NCI-H187 (cell line): ENCODE measurements around the gene CCDC27.

ENCODE experiments used
- DNase-seq, 2 experiments: peaks; one replicate each; lab custom pipeline; 2025; lab: John Stamatoyannopoulos, UW

Gene CCDC27

DNA sequence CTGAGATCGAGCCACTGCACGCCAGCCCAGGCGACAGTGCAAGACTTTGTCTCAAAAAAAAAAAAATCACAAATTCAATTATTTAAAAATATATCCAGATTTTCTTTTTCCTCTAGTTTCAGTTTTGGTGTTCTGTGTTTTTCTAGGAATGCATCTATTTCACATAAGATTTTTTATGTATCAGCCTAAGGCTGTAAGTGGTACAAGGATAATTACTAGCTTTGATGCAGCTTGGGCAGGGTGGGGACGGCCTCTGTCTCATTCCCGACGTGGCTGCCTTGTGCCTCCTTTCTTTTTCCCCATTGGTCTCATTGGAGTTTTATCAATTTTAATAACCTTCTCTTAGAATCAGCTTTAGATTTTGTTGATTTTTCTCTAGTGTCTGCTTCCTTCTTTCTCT, 6.9 kb downstream of the CCDC27 start:
- no peak for DNase-seq

DNA sequence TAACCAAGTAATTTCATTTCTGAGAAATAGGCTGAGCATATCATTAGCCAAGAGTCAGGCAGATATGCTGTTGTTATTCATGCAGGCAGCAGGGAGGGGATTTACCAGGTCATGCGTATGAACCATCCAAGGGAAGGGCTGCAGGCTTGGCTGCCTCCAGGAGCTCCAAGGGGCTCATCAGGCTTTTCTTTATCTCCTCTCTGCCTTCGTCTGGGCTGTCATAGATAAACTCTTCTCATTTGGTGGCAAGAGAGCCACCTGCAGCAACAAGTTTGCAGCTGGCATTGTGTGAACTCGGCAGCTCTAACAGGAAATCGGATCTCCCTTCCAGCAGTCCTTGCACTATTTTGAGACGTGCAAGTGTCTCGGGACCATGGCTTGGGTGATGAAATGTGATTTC, 7.5 kb downstream of the CCDC27 start:
- DNase-seq, result no peak

DNA sequence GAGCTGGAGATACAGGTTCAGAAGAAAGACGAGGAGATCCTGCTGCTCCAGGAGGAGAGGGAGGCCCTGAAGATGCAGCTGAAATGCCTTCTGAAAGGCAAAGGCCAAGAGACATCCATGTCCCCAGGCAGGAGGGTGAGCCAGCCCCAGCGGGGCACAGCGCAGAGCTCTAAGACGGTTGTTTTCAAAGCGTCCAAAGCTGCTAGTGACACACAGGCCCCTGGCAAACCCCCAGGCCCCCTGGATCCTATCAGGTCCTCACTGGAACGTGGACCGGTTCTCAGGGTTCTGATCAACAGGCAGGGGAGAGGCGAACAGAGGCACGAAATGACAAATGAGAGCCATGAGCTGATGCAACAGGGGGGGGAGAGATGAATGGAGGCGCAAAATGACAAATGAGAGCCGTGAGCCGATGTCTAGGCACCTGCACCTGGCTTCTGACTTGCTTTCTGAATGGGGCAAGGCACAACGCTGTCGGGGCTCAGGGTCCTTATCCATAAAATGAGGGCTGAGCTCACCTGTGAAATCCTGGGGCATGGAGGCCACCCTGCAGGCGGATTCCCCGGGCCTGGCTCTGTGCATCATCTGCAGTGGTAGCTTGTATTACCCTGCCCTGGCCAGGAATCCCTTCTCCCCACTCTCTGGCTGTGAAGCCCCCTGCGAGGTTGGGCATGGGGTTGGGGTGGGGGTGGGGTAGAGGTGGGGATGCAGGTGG, 9.2 kb downstream of the CCDC27 start:
- DNase-seq, result no peak

DNA sequence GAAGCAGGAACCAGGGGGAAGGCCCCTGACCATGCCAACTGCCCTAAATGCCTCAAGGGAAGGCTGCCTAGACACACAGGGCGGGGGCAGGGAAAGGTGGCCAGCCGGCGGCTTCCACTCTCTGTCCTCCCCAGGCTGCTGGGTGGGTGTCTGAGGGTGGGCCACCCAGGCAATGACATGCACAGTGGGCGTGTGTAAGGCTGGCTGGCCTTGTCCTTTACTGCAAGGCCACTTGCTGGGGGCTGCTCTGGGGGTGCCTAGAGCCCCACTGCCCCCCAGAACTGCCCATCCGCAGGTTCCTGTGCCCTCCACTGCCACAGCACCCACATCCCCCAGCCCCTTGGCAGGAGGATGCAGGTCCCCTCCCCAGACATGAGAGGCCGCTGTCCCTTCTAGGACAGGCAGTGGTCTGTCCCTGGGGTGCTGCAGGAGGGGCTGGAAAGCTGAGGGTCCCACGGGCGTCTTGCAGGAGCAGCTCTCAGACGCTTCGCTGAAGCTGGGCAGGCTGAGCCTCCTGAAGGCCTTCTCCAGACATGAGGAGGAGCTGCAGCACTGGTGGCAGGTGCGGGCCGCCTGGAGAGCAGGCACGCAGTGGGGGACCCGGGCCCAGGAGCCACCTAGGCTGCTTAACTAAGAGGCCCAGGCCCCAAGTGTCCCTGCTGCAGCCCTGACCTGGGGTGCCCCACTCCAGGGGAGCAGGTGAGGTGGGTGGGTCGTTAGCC, 10.1 kb downstream of the CCDC27 start:
- no peak for DNase-seq

DNA sequence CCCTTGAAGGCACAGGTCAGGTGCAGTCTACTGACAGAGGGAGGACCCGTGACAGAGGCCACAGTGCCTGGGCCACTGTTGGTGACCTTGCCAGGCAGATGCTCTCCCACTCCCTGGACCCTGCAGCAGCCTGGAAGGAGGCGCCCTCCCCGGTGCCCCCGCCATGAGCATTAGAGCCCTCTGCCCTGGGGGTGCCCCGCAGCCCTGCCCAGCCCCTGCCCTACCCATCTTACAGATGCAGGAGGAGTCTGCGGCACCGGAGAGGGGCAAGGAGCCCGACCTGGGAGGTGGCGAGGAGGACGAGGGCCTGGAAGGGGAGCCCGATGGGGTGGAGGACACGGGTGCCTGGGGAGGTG, 10.6 kb downstream of the CCDC27 start:
- no peak for DNase-seq

DNA sequence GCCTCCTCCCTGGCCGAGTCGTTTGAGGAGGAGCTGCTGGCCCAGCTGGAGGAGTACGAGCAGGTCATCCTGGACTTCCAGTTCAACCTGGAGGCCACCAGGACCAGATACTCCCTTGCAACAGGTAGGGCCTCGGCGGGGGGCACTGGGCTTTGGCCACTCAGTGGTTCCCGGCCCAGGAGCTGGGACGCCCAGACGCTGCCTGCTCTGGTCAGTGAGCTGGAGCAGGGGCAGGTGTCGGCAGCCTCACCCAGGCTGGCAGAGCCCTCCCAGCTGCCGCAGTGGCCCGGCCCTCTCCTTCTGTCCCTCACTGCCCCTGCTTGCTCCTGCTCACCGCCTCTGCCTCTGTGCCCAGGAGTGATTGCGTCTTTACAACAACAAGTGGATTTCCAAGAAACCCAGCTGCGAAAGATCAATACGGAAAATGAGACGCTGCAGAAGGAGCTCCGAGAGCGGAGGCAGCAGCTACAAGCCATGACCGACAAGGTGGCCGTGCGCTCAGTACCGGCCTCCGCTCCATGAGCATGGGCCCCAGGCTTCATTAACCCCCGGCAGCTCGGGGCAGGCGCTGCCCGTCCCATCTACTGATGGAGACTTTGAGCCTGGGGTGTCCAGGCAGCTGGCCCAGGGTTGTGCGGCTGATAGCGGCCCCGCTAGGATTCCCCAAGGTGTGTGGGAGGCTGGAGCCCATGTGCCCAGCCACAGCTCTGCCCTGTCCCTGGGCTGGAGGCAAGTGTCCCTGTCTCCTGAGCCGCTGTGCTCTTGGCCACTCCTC, 11.3 kb downstream of the CCDC27 start:
- DNase-seq, result no peak

DNA sequence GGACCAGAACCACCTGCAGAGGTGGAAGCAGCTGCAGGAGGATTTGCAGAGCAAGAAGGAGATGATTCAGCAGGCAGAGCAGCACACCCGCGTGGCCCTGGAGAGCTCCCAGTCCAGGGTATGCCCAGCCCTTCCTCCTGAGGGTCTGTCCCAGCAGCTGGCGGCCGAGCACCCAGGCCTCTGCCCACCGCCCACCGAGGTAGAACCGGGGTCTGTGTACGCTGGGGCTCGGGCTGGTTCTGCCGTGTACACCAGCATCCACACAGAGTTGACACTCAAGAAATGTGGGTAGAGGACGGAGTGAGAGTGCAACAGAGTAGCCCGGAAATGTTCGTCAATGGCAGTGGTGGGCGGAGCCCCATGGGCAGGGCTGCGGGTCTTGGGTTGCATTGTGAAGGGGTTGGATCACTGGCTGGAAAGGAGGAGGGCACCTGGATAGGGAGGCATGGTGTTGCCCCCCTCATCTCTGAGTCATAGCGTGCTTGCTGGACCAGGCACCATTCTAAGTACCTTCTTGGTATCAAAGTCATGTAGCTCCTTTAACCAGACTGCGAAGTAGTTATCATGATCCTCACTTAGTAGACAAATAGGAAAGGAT, 15.2 kb downstream of the CCDC27 start:
- no peak for DNase-seq

DNA sequence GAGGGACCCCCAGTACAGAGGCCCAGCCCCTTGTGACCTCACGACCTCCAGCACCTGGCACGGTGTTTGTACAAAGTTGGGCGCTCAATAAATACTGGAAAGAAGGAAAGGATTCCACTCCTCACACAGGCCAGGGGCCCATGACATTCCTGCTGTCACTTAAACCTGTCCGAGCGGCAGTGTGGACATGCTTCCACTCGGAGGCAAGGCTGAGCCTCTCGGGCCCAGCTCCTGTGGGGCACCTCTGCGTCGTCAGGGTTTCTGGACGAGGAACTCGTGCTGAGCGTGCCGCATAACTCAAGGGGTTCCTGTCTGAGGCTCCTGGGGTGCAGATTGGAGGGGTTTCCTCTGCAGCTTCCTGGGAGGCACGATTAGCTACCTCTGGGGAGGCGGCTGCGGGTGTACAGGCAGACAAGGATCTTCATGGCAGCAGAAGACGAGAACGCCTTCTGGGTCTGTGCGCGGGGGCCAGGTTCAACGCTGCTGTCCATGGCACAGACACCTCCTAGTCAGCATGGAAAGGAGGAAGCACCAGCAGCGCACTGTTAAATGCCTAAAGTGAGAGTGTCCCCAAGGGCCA, 16.7 kb downstream of the CCDC27 start:
- no peak for DNase-seq

DNA sequence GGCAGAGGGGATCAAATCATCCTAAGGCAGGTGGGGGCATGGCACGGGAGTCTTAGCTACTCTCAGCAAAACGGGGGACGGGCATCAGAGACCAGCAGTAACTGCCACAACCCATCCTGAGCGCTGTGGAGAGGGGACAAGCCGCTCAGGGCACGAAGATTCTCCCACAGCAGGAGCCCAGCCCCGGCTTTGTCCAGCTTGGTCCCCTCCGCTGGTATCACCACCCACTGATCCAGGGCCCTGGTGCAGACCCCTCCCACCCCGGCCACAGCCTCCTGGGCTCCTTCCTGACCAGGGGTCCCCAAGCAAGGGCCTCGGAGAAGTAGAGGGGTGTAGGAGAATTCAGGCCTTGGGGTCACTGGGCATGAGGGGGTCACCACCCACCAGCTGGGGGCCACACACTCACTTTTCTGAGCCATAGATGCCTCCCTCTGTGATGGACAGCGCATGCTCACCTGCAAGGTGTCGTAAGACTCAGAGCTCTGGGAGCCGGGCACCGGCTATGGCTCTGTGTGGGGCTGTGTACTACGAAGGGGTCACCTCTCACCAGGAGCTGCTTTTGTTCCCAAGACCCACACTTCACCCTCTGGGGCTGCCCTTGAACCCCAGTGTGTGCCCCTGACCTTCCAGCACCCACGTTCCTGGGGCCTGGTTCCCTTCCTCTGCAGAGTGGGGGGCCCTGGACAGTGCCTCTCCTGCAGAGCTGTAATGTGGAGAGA, 18.0 kb downstream of the CCDC27 start:
- no peak for DNase-seq

DNA sequence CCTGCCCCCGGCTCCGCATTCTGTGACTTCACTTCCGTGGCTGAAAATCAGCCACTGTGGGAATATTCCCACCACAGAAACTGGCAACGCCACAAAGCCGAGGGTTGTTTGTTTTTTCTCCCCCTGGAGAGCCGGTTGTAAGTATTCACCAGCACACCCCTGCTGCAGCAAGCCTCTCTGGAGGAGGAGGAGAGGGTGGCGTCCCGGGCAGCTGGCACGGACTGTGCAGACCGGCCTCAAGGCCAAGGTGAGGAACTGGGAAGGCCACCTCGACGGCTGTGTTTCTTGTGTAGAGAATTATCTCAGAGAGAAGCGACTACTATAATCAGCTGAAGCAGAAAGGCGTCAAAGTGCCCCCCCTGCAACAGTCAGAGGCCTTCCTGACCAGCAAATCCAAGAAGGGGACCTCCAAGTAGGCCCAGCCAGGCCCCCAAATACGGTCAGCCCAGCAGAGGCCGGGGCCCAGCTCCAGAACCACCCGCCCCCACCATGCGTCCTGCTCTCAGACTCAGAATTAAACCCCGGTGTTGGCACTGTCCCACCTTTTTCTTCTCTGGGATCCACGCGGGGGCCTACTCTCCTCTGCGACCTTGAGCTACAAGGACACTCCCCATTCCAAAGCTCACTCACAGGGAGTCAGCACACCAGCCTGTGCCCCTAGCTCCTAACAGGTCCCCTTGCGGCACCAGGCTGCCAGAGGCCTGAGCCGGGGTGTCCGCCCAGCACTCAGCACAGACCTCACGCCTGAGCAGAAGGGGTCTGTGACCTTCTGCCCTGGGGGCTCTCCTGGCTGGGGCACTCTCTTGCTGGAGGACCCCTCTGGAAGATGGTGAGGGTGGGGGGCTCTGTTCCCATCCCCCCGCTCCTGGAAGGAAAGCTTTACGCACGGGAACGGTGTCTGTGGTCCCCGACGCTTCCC, 19.1 kb downstream of the CCDC27 start:
- no peak for DNase-seq

DNA sequence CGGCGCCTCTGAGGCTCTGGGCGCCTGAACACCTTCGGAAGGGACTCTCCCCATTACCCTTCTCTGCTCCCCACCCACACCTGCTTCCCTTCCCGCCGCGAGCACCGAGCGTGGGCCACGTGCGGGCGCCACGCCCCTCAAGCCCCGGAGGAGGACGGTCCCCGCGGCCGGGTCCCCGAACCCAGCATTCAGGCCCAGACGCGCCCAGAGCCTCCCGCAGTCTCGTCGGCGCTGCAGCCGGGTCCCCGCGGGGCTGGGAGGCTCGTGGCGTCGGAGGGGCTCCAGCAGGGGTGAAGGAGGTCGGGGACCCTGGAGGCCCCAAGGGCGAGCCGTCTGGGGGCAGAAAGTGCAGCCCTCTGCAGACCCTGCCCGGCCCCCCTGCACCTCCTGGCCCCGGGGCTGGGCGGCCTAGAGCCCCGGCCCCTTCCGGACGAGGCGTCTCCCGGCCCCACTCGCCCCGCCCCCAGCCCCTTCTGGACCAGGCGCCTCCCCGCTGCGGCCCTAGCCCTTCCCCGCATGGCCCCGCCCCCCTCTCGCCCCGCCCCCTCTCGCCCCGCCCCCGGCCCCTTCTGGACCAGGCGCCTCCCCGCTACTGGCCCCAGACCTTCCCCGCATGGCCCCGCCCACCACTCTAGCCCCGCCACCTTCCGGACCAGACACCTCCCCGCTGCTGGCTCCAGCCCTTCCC, 19.9 kb downstream of the CCDC27 start:
- DNase-seq, result peak; percentile 1 to 65

DNA sequence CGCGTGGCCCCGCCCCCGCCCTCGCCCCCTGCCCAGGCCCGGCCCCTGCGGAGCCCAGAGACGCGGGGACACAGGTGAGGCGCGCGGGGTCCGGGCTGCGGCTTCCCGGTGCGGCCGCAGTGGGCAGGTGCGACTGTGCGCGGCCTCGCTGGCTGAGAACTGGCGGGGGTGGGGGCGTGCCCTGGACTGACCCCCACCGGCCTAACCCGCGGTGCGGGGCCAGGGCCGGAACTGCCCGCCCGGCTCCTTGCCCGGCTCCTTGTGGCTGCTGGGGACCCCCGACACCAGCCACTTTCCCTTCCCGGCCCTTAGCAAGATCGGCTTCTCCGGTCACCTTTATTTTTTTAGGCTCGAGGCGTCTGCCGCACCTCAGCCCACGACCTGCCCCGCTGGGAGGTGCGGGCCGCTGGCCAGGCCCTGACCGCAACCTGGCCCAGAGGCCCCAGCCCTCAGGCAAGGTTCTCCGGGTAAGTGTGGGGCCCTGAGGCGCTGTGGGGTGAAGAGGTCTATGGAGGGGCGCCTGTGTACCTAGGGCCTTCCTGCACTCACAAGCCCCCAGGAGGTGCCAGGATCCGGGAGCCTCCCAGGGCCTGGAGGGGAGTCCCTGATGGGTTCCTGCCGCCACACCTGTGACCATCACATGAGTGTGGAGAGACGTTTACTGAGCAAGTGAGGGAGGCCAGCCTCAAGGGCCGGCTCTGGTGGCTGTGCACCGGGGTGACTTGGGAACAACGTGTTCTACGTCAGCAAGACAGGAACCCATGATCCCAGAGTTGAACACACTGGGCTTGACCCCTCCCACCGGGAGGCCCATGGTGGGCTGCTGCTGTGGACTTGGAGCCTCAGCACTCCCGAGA, 20.7 kb downstream of the CCDC27 start, which contains the start of gene SMIM1:
Gene SMIM1 (plus strand): TSS at position 35 of the 857 bp plus-strand sequence. CDS start 2,625 bp downstream, outside the sequence.
- no peak for DNase-seq

DNA sequence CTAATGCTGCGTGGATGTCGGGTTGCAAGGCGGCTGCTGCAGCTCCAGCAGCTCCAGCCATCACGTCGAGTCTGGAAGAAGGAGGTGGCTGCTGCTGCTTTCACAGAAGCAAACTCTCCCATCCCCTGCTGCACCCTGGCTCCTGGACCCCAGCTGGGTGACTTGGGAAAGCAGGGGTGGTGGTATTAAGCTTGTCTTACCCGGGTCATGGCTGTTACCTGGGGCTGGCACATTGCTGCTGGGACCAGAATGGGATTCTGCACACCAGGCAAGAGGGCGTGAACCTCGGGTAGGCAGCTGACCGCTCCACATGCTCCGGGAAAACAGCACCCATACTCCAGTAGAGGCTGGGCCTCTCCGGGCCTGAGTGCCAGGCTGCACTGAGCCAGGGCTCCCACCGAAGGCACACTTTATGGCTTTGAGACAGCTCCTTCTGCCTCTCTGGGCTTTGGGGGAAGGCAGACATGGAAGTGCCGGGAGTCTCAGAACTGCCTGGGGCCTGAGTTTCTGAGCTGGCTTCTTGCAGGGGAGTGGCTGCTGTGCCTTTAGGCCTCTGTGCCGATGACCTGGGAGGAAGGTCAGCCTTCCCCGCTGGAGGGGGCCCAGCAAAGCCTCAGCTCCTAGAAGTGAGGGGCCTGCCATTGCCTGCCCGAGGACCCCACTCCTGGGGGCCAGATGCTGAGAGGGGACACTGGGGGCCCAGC, 21.5 kb downstream of the CCDC27 start:
- DNase-seq, result no peak

DNA sequence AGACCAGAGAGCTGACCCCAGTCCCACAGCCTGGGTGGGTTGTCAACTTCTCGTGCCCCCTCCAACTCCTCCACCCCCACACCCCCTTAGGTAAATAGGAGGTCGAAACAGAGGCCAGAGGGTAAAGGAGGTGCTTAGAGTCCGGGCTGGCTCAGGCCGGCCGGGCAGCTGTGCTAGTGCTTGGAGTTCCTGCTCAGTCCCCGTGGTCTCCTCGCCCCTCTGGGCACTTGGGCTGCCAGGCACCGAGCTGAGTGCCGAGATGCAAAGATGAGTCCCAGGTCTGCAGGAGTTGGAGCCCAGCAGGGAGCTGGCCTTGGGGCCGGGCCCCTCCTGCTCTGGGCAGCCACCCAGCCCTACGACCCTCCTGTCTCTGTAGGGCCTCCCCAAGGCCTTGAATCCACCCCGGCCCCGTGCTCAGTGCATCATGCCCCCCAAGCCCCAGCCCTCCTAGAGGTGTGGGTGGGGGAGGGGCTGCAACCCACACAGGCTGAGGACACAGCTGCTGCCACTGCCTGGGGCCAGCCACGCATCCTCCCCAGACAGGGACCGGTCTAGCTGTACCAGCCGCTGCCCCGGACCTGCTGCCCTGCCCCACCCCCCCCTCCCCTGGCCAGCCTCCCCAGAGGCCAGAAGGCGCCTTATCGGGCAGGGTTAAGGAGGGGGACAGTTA, 22.2 kb downstream of the CCDC27 start:
- DNase-seq, result no peak

DNA sequence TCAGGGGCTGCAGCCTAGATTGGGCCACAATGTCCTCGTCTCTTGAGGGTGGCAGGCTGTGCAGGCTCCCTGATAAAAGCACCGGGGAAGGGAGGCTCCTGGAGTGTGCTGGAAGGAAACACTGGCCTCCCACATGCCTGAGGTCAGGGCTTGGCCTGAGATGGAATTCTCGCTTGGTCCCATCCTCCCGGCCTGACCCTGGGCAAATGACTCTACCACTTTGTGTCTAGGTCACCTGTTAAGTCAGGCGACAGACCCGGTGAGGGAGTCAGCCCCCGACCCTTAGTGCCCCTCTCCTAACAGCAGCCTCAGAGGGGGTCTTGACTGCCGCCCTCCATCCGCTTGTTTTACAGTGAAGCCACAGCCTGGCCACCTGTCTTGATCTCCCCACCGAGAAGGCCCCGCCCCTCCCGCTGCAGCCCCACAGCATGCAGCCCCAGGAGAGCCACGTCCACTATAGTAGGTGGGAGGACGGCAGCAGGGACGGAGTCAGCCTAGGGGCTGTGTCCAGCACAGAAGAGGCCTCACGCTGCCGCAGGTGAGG, 22.8 kb downstream of the CCDC27 start:
- DNase-seq, result no peak

DNA sequence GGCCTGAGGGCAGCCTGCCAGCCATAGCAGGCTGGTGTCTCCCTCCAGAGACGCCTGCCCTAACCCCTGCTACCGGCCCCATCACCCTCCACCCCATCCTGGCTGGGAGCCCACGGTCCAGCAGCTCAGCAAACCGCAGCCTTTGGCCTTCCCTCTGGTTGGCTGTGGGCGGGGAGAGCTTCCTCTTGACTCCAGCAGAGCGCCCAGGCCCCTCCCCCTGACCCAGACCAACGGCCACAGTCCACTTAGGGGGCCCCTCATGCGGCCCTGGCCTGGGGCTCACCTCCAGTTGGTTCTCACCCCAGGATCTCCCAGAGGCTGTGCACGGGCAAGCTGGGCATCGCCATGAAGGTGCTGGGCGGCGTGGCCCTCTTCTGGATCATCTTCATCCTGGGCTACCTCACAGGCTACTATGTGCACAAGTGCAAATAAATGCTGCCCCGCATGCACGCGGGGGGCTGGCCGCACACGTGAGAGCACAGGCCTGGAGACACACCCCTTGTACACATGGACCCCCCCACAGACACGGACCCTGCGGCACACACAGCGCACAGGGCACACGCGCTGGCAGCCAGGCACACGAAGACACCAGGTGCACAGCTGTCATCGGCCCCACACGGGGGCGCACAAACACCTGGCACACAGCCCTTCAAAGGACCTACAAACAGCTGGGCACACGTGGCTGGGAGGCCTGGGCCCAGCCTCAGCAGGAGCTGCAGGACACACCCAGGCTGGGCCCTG, 23.4 kb downstream of the CCDC27 start:
- peak; percentile 23 to 66 for DNase-seq
